A549 (cell line): ENCODE data around the gene ADA. TPM values are rescaled to one million over a fixed set of nuclear protein-coding genes. Genes with fewer than 3 reads are reported as not detected.
A peak's percentile ranks its signal among the peaks of the same experiment; 100 is the strongest.

Experiments used
- ATAC-seq, 2 experiments: fragments of 200-7000 bp in 1 of 2; fragments of >200 bp in 1 of 2; cut with Nextera tagmentation in 1 of 2; cut with Tn5 transposase in 1 of 2; 3 replicates each; pipeline versions ENCODE4 v1.8.0 to v1.9.1; 2018 to 2020; ENCODE audit warnings: mild to moderate bottlenecking in 1 of 2, moderate library complexity in 1 of 2
- CTCF ChIA-PET: fragments of 300-600 bp; sonication (Branson Sonifier 250); formaldehyde crosslinking; extraction: SDS; loops from one replicate; lab custom pipeline; 2021; ENCODE audit warnings: antibody characterized with exemption, inconsistent platforms; lab: Yijun Ruan, JAX
- POLR2A ChIA-PET: fragments of 350-600 bp; formaldehyde crosslinking; extraction: SDS; loops from one replicate; lab custom pipeline; 2021; ENCODE audit warnings: antibody characterized with exemption, inconsistent platforms; lab: Yijun Ruan, JAX
- DNase-seq, 2 experiments: peaks; one replicate each; pipeline versions ENCODE4 v3.0.0 to v3.0.0-alpha.2; 2011 to 2016; ENCODE audit warnings: low read depth in 1 of 2, low spot score in 1 of 2
- FAIRE-seq: peaks from 2 replicates; lab custom pipeline; 2011; peaks lifted over from hg19 to GRCh38; lab: Jason Lieb, UNC
- H3K27ac ChIP-seq, 2 experiments: fragments of >200 bp; sonication (Bioruptor Twin); formaldehyde crosslinking; 3 replicates each; pipeline ENCODE4 v1.5.1; 2016 to 2017
- H3K4me1 ChIP-seq: fragments of >200 bp; sonication (Bioruptor Twin); formaldehyde crosslinking; 3 replicates; pipeline ENCODE4 v1.6.1; 2016
- H3K4me2 ChIP-seq: fragments of >200 bp; sonication (Bioruptor Twin); formaldehyde crosslinking; 3 replicates; pipeline ENCODE4 v1.6.1; 2016
- H3K4me3 ChIP-seq: fragments of >200 bp; sonication (Bioruptor Twin); formaldehyde crosslinking; 3 replicates; pipeline ENCODE4 v1.5.1; 2016
- H3K9me3 ChIP-seq: fragments of >200 bp; sonication (Bioruptor Twin); formaldehyde crosslinking; 3 replicates; pipeline ENCODE4 v1.6.1; 2016
- BHLHE40 ChIP-seq: IDR thresholded peaks from 2 replicates; pipeline ENCODE4 v1.6.1; 2012; ENCODE audit warnings: low read depth, low read length, inconsistent platforms
- CBX8 ChIP-seq: fragments of 200-600 bp; sonication (generic); IDR thresholded peaks from 2 replicates; pipeline ENCODE4 v1.6.1; 2016
- CEBPB ChIP-seq, 2 experiments: fragments of >200 bp in 1 of 2; sonication (Bioruptor Twin) in 1 of 2; formaldehyde crosslinking in 1 of 2; IDR thresholded peaks; 2 replicates each; pipeline ENCODE4 v1.6.1; 2012 to 2016
- CTCF ChIP-seq: fragments of >200 bp; sonication (Bioruptor Twin); formaldehyde crosslinking; IDR thresholded peaks from 3 replicates; pipeline ENCODE4 v1.5.1; 2016
- ELK1 ChIP-seq: fragments of 150-350 bp; IDR thresholded peaks from 2 replicates; pipeline ENCODE4 v1.6.1; 2014; ENCODE audit warnings: low read depth, mild to moderate bottlenecking, low read length
- EP300 ChIP-seq, 2 experiments: fragments of >200 bp; sonication (Bioruptor Twin); formaldehyde crosslinking; IDR thresholded peaks; 2 replicates in 1 of 2; 3 replicates in 1 of 2; pipeline ENCODE4 v1.6.1; 2016 to 2017
- GATA3 ChIP-seq: IDR thresholded peaks from 2 replicates; pipeline ENCODE4 v1.6.1; 2012; ENCODE audit warnings: borderline replicate concordance
- HES2 ChIP-seq: fragments of >200 bp; sonication (Bioruptor Twin); formaldehyde crosslinking; IDR thresholded peaks from 2 replicates; pipeline ENCODE4 v1.6.1; 2016
- HMGXB4 ChIP-seq: fragments of 250-450 bp; sonication (Bioruptor Pico); IDR thresholded peaks from 2 replicates; pipeline ENCODE4 v1.5.0; 2021; ENCODE audit warnings: mild to moderate bottlenecking, moderate library complexity, borderline replicate concordance
- HOXB5 ChIP-seq: fragments of 250-450 bp; sonication (Bioruptor Pico); IDR thresholded peaks from 2 replicates; pipeline ENCODE4 v1.5.0; 2020; ENCODE audit warnings: mild to moderate bottlenecking, moderate library complexity
- JUN ChIP-seq, 2 experiments: fragments of >200 bp; sonication (Bioruptor Twin); formaldehyde crosslinking; IDR thresholded peaks; 2 replicates in 1 of 2; 3 replicates in 1 of 2; pipeline ENCODE4 v1.6.1; 2016 to 2017
- KDM1A ChIP-seq: fragments of 200-600 bp; sonication (generic); IDR thresholded peaks from 2 replicates; pipeline ENCODE4 v1.6.1; 2016; ENCODE audit warnings: low read depth, mild to moderate bottlenecking
- KDM5A ChIP-seq: fragments of 200-600 bp; sonication (generic); IDR thresholded peaks from 2 replicates; pipeline ENCODE4 v1.6.1; 2016; ENCODE audit warnings: antibody characterized with exemption, mild to moderate bottlenecking
- MAFK ChIP-seq: fragments of 450-650 bp; IDR thresholded peaks from 2 replicates; pipeline ENCODE4 v1.6.1; 2014; ENCODE audit not compliant: partially characterized antibody
- MYC ChIP-seq: IDR thresholded peaks from 2 replicates; pipeline ENCODE4 v1.6.1; 2012; ENCODE audit warnings: mild to moderate bottlenecking, inconsistent platforms, low read length, improper control_type of control experiment, borderline replicate concordance
- NFE2L2 ChIP-seq: fragments of 150-350 bp; conservative IDR thresholded peaks from 2 replicates; pipeline ENCODE4 v1.6.1; 2014; ENCODE audit warnings: low read length
- NPAS2 ChIP-seq: fragments of 250-450 bp; sonication (Bioruptor Pico); IDR thresholded peaks from 2 replicates; pipeline ENCODE4 v1.8.0; 2022; ENCODE audit warnings: mild to moderate bottlenecking, moderate library complexity, borderline replicate concordance
- NR3C1 ChIP-seq: fragments of >200 bp; sonication (Bioruptor Twin); formaldehyde crosslinking; IDR thresholded peaks from 3 replicates; pipeline ENCODE4 v1.6.1; 2017
- PBX3 ChIP-seq: IDR thresholded peaks from 2 replicates; pipeline ENCODE4 v1.6.1; 2012
- RCOR1 ChIP-seq: fragments of 150-350 bp; IDR thresholded peaks from 2 replicates; pipeline ENCODE4 v1.6.1; 2014; ENCODE audit warnings: antibody characterized with exemption, low read length, low read depth
- RNF2 ChIP-seq: fragments of 200-600 bp; sonication (generic); IDR thresholded peaks from 2 replicates; pipeline ENCODE4 v1.6.1; 2016; ENCODE audit warnings: low read depth, mild to moderate bottlenecking, antibody characterized with exemption, moderate library complexity, borderline replicate concordance
- ZC3H11A ChIP-seq: fragments of 450-650 bp; IDR thresholded peaks from 2 replicates; pipeline ENCODE4 v1.6.1; 2014; ENCODE audit warnings: antibody characterized with exemption, mild to moderate bottlenecking
- ZFP36 ChIP-seq: fragments of 450-650 bp; IDR thresholded peaks from 2 replicates; pipeline ENCODE4 v1.6.1; 2014; ENCODE audit warnings: borderline replicate concordance; ENCODE audit not compliant: partially characterized antibody
- ZNF302 ChIP-seq: fragments of 250-450 bp; sonication (Bioruptor Pico); IDR thresholded peaks from 2 replicates; pipeline ENCODE4 v1.9.0; 2021; ENCODE audit warnings: inconsistent platforms, mild to moderate bottlenecking, moderate library complexity
- ZSCAN20 ChIP-seq: fragments of 250-450 bp; sonication (Bioruptor Pico); IDR thresholded peaks from 2 replicates; pipeline ENCODE4 v1.8.0; 2022; ENCODE audit warnings: mild to moderate bottlenecking, moderate library complexity
- WGBS: methylation state at CpG from one replicate; pipeline ENCODE4 v1.1.6; 2017; ENCODE audit errors: missing lambda C conversion rate; 5-methylcytosine and 5-hydroxymethylcytosine counted together
- polyA plus RNA-seq, 4 experiments: library from polyadenylated mRNA; depleted of rRNA in 3 of 4; stranded (reverse); fragments of >200 nt; fragmentation: RNase III in 1 of 4; extraction: RNeasy Plus Mini Kit Qiagen cat#74134 plus additional on column Dnase treatment in 1 of 4; gene quantifications; 2 replicates in 3 of 4; 3 replicates in 1 of 4; pipeline ENCODE4 v1.2.3, GENCODE V29; 2011 to 2017
- TF ChIP-seq, protein P1 (sequence below): fragments of 450-650 bp; IDR thresholded peaks from 2 replicates; pipeline ENCODE4 v1.6.1; 2014; ENCODE audit warnings: antibody characterized with exemption

The ADA gene
- polyA plus RNA-seq, 2 of the 4 experiments (the other 2 are of a cell fraction), result 34.5 to 48.1 TPM

DNA sequence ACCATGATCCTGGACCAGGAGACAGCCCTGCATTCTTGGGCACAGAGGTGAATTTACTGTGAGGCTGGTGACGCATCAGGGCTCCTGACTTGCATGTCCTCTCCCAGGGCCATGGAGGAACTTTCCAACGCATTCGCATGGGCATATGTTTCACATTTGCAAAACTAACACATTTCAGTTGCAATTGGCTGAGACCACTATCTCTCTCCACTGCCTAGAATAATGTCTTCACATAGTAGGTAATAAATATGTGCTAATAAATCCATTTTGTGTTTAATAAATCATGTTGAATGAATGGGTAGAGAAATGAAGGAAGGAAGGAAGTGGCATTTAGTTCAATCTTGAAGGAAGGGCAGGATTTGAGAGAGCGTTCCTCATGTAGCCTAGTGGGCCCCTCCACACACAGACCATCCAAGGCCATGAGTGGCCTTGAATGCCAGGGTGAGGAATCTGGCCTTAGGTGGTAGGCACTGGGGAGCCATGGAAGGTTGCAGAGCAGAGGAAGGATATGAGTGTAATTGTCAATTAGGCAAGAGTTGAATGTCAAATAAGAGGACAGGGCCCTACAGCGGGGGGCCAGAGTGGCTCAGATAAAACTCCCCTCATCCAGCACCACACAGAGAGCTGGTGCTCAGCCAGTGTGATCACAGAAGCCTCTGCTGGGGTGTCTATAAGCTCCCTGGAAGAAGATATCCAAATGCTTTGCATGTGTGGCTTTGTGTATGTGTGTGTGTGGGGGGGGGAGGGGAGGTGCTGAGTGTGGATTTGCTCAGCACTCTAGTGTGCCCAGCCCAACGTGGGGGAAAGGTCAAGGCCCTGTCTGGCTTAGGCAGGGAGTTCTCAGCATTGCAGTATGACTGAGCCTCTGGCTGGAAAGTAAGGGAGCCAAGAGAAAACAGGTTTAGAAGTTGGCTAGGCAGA lies 32.8 kb upstream of the ADA start:
- WGBS, result 76% methylated on average over 6 of the region's 6 CpGs
- no peak for FAIRE-seq
- Histone ChIP-seq H3K4me1 (peaks cover 19% of the 10 kb centered on the region), H3K27ac (peak overlapping the region; percentile 72 to 89), H3K4me3 (no peak overlapping the region), H3K9me3 (peaks cover 8% of the 10 kb centered on the region; the same call in 2 of the 3 replicates)
- ATAC-seq, result peak; percentile 37; a peak in 5 of 6 replicates
- POLR2A ChIA-PET, result interaction anchor here (0.6 to 1.2 kb wide), 2 partner anchors 47 to 49 kb away, joined by 3 to 5 read pairs; no protein-coding TSS in a partner anchor
- TF ChIP-seq EP300 (IDR thresholded peaks at IDR 0.05), result no peak
- peak; percentile 44 for TF ChIP-seq ZFP36
- no peak for TF ChIP-seq ZNF302 (CRISPR knock-in tag)
- TF ChIP-seq MYC, result no peak
- TF ChIP-seq, all 56 proteins: peak for 1
- H3K4me2 ChIP-seq, result peak overlapping the region; percentile 57
- CTCF ChIA-PET, result interaction anchor here (0.6 to 11.0 kb wide), 59 partner anchors 8 to 470 kb away, joined by 3 to 525 read pairs (median 4); partner anchors contain the start of genes ADA, CCN5, KCNK15 and TTPAL
- DNase-seq, result peak in 1 of 2 experiments; percentile 35

DNA sequence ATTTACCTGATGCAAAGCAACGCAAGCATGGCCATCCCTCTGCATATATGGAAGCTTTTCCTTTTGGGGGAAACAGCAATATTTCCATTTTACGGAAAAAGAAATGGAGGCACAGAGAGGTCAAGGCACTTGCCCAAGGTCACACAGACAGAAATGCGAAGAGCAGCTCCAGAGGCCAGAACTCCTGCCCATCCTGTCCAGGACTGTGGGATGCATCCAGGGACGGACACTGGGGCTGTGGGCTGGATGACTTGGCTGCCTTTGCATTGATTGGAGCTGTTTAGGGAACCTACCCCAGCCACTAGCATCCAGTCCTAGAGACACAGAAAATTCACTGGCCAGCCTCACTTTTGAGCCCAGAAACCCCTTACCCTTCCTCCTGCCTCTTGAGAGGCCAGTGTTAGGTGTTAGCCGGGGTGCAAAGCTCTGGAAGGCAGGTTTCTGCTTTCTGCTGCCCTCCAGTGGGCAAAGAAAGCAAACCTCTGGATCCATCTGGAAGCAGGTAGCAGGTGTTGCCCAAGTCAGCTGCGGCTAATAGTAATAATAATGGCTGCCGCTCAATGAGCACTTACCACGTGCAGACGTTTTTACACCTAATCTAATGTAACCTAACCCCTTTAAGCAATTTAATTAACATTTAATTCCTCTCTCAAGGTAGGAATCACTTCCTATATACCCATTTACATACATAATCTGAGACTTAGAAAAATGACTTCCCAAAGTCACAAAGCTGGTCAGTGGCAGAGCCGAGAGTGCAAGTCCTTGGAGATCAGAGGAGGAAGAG lies 32.0 kb upstream of the ADA start:
- DNase-seq, result peak; percentile 75 to 91
- WGBS, result 33% methylated on average over 10 of the region's 10 CpGs
- FAIRE-seq, result no peak
- Histone ChIP-seq H3K4me1 (peaks cover 22% of the 10 kb centered on the region), H3K4me2 (peak overlapping the region; percentile 32; the same call in 2 of the 3 replicates), H3K9me3 (peaks cover 8% of the 10 kb centered on the region; the same call in 2 of the 3 replicates), H3K27ac (peak overlapping the region in 1 of 2 experiments; percentile 89; a peak in 1 of 6 replicates), H3K4me3 (no peak overlapping the region)
- POLR2A ChIA-PET, result interaction anchor here (0.6 kb wide), 2 partner anchors 48 to 678 kb away, joined by 3 read pairs; no protein-coding TSS in a partner anchor
- ATAC-seq, result peak; percentile 86 to 87
- CTCF ChIA-PET, result interaction anchor here (0.6 to 11.0 kb wide), 60 partner anchors 9 to 477 kb away, joined by 3 to 525 read pairs (median 4); partner anchors contain the start of genes ADA, CCN5, KCNK15 and TTPAL
- TF ChIP-seq CTCF, result peak; percentile 83
- TF ChIP-seq HMGXB4 (CRISPR knock-in tag), result no peak
- no peak for TF ChIP-seq KDM5A
- no peak for TF ChIP-seq ELK1
- TF ChIP-seq KDM1A, result no peak
- no peak for TF ChIP-seq RCOR1
- TF ChIP-seq BHLHE40, result 0 out of 2 replicates have a peak, but pooled peaks have one; percentile 16
- no peak for TF ChIP-seq HOXB5 (CRISPR knock-in tag)
- TF ChIP-seq NFE2L2, result no peak
- no peak for TF ChIP-seq ZSCAN20 (CRISPR knock-in tag)
- no peak for TF ChIP-seq PBX3
- no peak for TF ChIP-seq GATA3
- TF ChIP-seq NR3C1, result no peak
- TF ChIP-seq, protein P1, sequence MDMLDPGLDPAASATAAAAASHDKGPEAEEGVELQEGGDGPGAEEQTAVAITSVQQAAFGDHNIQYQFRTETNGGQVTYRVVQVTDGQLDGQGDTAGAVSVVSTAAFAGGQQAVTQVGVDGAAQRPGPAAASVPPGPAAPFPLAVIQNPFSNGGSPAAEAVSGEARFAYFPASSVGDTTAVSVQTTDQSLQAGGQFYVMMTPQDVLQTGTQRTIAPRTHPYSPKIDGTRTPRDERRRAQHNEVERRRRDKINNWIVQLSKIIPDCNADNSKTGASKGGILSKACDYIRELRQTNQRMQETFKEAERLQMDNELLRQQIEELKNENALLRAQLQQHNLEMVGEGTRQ, result no peak
- no peak for TF ChIP-seq CBX8
- peak in 1 of 2 experiments; percentile 73; a peak in 3 of 4 replicates for TF ChIP-seq CEBPB (IDR thresholded peaks at IDR 0.05)
- no peak for TF ChIP-seq ZFP36
- no peak for TF ChIP-seq NPAS2 (CRISPR knock-in tag)
- no peak for TF ChIP-seq HES2
- no peak for TF ChIP-seq MAFK
- TF ChIP-seq ZC3H11A, result no peak
- TF ChIP-seq RNF2, result no peak
- no peak for TF ChIP-seq JUN (IDR thresholded peaks at IDR 0.05)
